Ishikawa (cell line): ENCODE measurements around the gene WNK4.

Experiments used
- CEBPB ChIP-seq: IDR thresholded peaks from 2 replicates; pipeline ENCODE4 v1.6.1; 2012
- CREB1 ChIP-seq: IDR thresholded peaks from 2 replicates; pipeline ENCODE4 v1.6.1; 2012; ENCODE audit warnings: low read depth
- EGR1 ChIP-seq: IDR thresholded peaks from 2 replicates; pipeline ENCODE4 v1.6.1; 2012
- EP300 ChIP-seq: IDR thresholded peaks from 2 replicates; pipeline ENCODE4 v1.6.1; 2012; ENCODE audit warnings: borderline replicate concordance
- FOXM1 ChIP-seq: IDR thresholded peaks from 2 replicates; pipeline ENCODE4 v1.6.1; 2012; ENCODE audit warnings: low read depth, borderline replicate concordance
- MAX ChIP-seq: IDR thresholded peaks from 2 replicates; pipeline ENCODE4 v1.6.1; 2012
- NFIC ChIP-seq: IDR thresholded peaks from 2 replicates; pipeline ENCODE4 v1.6.1; 2012
- RAD21 ChIP-seq: IDR thresholded peaks from 2 replicates; pipeline ENCODE4 v1.6.1; 2012; ENCODE audit warnings: low read depth
- REST ChIP-seq: IDR thresholded peaks from 2 replicates; pipeline ENCODE4 v1.6.1; 2012; ENCODE audit warnings: low read depth, mild to moderate bottlenecking
- TAF1 ChIP-seq: IDR thresholded peaks from 2 replicates; pipeline ENCODE4 v1.6.1; 2012; ENCODE audit warnings: low read depth, mild to moderate bottlenecking
- TCF12 ChIP-seq: IDR thresholded peaks from 2 replicates; pipeline ENCODE4 v1.6.1; 2012; ENCODE audit warnings: low read depth
- USF1 ChIP-seq: IDR thresholded peaks from 2 replicates; pipeline ENCODE4 v1.6.1; 2012
- YY1 ChIP-seq: IDR thresholded peaks from 2 replicates; pipeline ENCODE4 v1.6.1; 2012; ENCODE audit warnings: low read depth
- ZBTB7A ChIP-seq: IDR thresholded peaks from 2 replicates; pipeline ENCODE4 v1.6.1; 2012; ENCODE audit warnings: low read depth

WNK4 gene

GRCh38 chr17:42784409-42784808, 4.0 kb downstream of the WNK4 start:
- TF ChIP-seq FOXM1 (no peak), TCF12 (no peak), EP300 (no peak), ZBTB7A (no peak)

DNA sequence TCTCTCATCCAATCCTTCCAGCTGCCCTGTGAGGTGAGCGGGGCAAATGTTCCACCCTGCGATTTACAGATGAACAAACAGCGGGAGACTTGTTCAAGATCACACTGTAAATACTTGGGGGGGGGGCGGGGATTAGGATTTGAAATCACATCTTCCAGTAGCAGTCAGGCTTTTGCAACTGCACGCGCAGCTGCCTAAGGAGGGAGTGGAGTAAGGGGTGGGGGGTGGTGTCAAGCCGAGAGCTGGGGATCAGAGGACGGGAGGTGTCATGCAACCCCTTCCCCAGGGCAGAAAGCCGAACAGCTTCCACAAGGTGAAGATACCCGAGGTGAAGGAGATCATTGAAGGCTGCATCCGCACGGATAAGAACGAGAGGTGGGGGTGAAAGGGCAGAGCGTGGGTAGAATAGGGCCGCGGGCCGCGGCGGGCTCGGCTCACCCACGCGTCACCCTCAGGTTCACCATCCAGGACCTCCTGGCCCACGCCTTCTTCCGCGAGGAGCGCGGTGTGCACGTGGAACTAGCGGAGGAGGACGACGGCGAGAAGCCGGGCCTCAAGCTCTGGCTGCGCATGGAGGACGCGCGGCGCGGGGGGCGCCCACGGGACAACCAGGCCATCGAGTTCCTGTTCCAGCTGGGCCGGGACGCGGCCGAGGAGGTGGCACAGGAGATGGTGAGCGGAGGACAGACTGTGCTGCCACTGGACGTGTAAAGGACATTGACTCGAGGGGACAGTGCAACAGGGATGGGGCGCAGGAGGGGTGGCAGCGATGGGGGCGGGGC, 4.6 kb downstream of the WNK4 start:
- TF ChIP-seq TCF12 (no peak), RAD21 (no peak), MAX (no peak)

GRCh38 chr17:42787266-42787665, 6.9 kb downstream of the WNK4 start:
- TF ChIP-seq REST (no peak), CREB1 (no peak), ZBTB7A (no peak), YY1 (no peak), FOXM1 (no peak), EP300 (no peak), TAF1 (no peak), MAX (no peak), RAD21 (no peak), CEBPB (no peak)

- no peak for TF ChIP-seq EGR1
- no peak for TF ChIP-seq TAF1
- no peak for TF ChIP-seq CEBPB
- no peak for TF ChIP-seq NFIC
- TF ChIP-seq REST, result no peak
- TF ChIP-seq FOXM1, result no peak
- TF ChIP-seq RAD21, result no peak
- no peak for TF ChIP-seq TCF12
Observed at GRCh38 chr17:42791948-42792347, 11.5 kb downstream of the WNK4 start.

DNA sequence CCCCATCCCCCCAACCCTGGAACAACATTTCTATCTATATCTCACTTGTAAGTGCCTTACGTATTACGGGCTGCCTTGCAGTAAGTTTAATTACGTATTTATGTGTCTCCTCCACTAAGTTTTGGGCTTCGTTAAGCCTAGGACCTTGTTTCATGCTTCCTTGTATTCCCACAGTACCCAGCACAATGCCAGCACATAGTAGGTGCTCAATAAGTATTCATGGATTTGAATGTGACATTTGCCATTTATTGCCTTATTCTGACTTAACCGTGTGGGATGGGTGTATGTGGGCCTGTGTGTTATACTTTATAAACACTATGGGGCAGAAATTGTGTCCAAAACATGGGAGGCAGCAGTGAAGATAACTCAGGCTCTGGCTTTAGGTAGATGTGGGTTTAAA, 12.1 kb downstream of the WNK4 start:
- no peak for TF ChIP-seq YY1

- no peak for TF ChIP-seq EGR1
- TF ChIP-seq ZBTB7A, result no peak
- no peak for TF ChIP-seq USF1
- TF ChIP-seq CREB1, result no peak
Observed at GRCh38 chr17:42795061-42795460, 14.7 kb downstream of the WNK4 start.

DNA sequence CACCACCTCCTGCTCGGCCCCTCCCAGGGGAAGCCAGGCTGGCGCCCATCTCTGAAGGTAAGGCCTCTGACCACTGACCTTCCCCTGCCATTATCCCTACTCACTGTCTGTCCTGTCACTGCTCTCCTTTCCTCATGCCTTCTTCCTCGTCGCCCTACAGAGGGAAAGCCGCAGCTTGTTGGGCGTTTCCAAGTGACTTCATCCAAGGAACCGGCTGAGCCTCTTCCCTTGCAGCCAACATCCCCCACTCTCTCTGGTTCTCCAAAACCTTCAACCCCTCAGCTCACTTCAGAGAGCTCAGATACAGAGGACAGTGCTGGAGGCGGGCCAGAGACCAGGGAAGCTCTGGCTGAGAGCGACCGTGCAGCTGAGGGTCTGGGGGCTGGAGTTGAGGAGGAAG, 15.1 kb downstream of the WNK4 start:
- TF ChIP-seq TCF12 (no peak), EP300 (no peak), MAX (no peak), REST (no peak), CEBPB (no peak), YY1 (no peak), FOXM1 (no peak), USF1 (no peak), NFIC (no peak), EGR1 (no peak), ZBTB7A (no peak), RAD21 (no peak), TAF1 (no peak), CREB1 (no peak)
